ENCODE measurements around the gene DMRT3.

DNA sequence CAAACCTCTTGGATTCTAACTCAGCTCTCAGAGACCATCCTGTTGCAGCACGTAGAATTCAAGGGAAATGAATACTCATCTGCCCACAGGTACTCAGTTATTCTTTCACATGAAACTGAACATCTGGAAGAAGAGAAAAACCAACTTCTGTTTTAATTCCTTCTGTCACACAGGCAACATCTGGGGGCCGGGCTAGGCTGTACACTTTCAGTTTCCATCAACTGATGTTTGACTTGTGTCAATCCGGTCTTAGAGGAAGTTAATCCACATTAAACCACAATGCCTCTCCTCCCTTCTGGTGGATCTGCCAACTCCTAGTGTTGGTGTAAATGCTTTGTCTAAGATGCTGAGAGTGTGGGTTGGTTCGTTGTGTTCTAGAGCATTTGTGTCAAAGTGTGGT, 17.6 kb downstream of the DMRT3 start:
- no peak for TF ChIP-seq POLR2A (IDR thresholded peaks at IDR 0.05)
- TF ChIP-seq, protein P1, sequence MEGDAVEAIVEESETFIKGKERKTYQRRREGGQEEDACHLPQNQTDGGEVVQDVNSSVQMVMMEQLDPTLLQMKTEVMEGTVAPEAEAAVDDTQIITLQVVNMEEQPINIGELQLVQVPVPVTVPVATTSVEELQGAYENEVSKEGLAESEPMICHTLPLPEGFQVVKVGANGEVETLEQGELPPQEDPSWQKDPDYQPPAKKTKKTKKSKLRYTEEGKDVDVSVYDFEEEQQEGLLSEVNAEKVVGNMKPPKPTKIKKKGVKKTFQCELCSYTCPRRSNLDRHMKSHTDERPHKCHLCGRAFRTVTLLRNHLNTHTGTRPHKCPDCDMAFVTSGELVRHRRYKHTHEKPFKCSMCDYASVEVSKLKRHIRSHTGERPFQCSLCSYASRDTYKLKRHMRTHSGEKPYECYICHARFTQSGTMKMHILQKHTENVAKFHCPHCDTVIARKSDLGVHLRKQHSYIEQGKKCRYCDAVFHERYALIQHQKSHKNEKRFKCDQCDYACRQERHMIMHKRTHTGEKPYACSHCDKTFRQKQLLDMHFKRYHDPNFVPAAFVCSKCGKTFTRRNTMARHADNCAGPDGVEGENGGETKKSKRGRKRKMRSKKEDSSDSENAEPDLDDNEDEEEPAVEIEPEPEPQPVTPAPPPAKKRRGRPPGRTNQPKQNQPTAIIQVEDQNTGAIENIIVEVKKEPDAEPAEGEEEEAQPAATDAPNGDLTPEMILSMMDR (IDR thresholded peaks at IDR 0.05), result no peak
- TF ChIP-seq POLR2AphosphoS5 (IDR thresholded peaks at IDR 0.05; ENCODE audit: insufficient read depth in 1 of 2, low read depth in 1 of 2), result no peak

All from vagina (tissue), 2 donors.